ENCODE data around the gene KCMF1.

DNA sequence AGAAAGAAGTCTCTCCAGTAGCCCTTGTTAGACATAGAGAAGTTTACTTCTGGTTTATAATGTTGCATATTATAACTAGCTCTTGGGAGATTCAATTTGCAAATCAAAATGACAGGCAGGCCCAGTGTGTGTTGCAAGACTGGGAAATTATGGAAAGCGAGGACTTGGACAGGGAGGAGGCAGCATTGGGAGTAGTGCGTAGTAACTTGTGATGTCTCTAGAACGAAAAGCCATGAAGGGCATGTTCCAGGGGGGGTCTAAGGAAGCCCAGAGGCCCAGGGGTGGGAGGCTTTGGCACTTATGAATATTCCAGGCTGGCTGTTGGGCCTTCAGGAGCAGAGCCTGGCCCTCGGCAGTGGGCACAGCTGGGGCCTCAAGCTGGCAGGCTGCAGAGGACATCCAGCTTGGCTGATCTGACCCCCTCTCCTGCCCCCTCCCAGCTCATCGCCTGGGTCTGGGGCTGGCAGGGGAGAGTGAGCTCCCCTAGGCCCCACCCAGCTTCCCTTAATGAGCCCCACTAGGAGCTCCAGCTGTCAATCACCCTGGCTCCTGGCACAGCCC lies 107.0 kb downstream of the KCMF1 start:
- no peak for TF ChIP-seq POLR2AphosphoS5 (IDR thresholded peaks at IDR 0.05; ENCODE audit: low read depth, low read length)
- TF ChIP-seq, protein P1, sequence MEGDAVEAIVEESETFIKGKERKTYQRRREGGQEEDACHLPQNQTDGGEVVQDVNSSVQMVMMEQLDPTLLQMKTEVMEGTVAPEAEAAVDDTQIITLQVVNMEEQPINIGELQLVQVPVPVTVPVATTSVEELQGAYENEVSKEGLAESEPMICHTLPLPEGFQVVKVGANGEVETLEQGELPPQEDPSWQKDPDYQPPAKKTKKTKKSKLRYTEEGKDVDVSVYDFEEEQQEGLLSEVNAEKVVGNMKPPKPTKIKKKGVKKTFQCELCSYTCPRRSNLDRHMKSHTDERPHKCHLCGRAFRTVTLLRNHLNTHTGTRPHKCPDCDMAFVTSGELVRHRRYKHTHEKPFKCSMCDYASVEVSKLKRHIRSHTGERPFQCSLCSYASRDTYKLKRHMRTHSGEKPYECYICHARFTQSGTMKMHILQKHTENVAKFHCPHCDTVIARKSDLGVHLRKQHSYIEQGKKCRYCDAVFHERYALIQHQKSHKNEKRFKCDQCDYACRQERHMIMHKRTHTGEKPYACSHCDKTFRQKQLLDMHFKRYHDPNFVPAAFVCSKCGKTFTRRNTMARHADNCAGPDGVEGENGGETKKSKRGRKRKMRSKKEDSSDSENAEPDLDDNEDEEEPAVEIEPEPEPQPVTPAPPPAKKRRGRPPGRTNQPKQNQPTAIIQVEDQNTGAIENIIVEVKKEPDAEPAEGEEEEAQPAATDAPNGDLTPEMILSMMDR (IDR thresholded peaks at IDR 0.05), result no peak
